ENCODE results near the gene ARHGAP26. TPM values are rescaled to one million over a fixed set of nuclear protein-coding genes. Genes with fewer than 3 reads are reported as not detected.

ARHGAP26 gene
- total RNA-seq, 1 experiment from 2014 or later: 19.6 TPM

- no peak for DNase-seq (ENCODE audit: low spot score)
Observed at GRCh38 chr5:142872217-142872616, 102.0 kb downstream of the ARHGAP26 start.

DNA sequence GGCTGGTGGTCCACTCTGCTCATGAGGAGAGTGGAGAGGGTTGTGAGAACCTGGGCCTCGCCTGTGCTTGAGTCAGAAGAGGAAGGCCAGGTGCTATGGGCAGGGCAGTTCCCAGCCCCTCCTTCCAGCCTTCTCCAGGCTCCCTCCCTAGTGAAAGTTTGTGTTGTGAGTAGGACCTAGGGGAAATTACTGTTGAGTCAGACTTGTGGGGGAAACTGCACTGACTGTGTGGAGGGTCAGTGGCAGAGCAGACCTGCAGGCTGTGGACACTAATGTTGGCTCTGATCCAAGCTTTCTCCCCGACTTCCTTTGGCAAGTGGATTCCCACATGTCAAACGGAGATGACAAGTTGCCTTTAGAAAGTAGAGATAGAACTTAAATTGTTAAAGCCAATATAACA is 102.6 kb downstream of the ARHGAP26 start:
- peak; percentile 68 for DNase-seq (ENCODE audit: low spot score)

DNA sequence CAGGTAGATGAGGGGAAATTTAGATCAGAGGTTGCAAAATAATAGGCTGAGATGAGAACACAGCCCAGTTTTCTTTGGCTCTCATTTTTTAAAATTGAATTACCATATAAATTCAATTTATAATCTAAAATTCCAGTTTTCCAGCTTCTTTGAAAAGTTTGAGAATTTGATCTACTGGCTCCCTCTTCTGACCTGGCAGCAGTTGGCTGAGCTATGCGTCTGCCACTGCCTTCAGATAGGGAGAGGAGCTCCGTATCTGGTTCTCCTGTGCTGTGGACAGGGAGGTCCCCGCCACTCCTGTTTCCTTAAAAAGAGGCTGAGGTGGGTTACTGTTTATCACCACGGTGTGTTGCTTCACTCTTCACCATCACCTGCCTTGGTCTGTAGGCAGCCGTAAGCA is 103.7 kb downstream of the ARHGAP26 start:
- DNase-seq (ENCODE audit: low spot score): no peak

- peak; percentile 96 for DNase-seq (ENCODE audit: low spot score)
Observed at GRCh38 chr5:142874540-142874939, 104.4 kb downstream of the ARHGAP26 start.

GRCh38 chr5:142875936-142876335 is 105.8 kb downstream of the ARHGAP26 start:
- DNase-seq (ENCODE audit: low spot score): no peak

DNA sequence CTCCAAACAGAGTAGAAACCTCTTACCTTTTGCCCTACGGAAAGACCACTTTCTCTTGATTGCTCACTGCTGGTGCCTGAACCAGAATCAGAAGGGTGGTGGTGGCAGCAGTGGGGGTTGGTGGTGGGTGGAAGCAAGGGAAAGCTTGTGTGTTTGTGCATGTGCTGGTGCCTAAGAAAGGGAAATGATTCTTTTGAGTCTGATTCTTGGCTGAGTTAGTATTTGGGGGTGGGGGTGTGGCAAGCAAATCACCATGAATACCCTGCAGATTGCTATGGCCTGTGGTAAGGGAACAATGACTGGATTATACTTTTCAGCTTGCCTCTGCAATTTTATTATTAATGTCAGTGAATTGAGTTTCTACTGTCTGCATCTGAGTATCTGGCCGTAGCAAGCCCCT is 106.6 kb downstream of the ARHGAP26 start:
- no peak for DNase-seq (ENCODE audit: low spot score)

DNA sequence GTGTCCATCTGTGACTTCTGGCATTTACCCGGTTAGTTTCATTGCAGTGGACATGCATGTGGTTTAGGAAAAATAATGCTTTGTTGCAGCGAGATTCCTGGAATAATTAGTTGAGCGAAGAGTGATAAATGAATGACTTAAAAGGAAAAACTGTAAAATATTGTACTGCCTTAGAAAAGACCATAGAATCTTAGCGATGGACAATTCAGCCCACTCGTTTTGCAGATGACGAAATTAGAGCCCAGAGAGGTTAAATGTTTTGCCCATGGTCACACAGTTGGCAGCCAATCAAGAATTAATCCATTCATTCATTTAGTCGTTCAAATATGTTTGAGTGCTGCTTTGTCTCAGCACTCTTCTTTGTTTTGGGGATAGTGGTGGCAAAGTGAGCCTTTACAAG is 107.9 kb downstream of the ARHGAP26 start:
- DNase-seq (ENCODE audit: low spot score): no peak

- no peak for DNase-seq (ENCODE audit: low spot score)
Observed at GRCh38 chr5:142878638-142879037, 108.5 kb downstream of the ARHGAP26 start.

DNA sequence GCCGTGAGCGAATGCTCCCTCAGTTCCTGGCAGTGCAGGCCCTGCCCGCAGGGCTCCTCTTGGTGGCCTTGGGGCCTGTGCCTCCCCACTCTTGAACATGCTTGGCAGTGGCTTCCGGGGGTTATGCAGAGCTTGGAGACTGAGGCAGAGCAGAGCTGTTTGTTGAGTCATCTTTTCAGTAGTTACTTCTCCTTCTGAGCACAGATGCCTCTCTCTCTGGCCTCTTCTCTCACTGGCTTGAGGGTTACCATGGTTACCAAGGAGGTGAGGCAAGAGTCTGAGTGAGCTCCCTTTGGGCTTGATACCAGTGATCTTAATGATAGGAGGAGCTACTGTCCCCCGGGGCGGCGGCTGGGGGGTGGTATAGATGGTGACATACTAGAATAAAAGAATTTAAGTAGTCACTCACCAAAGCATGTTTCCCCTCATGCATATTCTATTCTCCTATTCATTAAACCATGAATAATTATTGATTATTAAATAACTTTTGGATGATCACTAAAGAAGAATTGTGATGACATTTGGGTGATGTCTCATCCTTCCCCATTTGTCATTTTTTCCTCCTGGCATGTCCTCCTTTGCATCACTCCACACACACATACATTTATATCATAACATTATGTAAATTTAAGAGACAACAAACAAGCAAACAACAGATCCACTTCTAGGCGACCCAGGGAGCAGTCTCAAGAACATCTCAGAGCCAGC is 111.1 kb downstream of the ARHGAP26 start:
- DNase-seq (ENCODE audit: low spot score): peak; percentile 0

GRCh38 chr5:142881784-142882126 is 111.6 kb downstream of the ARHGAP26 start:
- peak; percentile 0 for DNase-seq (ENCODE audit: low spot score)

DNA sequence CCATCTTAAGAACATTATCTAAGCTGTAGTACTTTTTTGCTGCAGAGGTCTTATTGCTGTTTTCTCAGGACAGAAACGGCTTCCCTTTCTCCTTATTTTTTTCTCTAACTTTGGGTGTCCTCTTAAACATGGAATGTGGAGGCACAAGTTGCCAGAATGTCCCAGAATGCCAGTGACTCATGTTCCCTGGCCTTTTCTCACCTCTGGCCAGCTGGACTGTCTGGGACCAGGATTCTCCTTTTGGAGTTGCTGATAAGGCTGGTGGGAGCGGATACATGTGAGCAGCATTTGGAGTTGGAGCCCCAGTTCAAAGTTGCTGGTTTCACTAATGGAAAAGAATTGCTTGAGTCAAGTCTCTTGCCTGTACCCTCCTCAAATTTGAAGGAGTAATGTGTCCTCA is 112.8 kb downstream of the ARHGAP26 start:
- no peak for DNase-seq (ENCODE audit: low spot score)

DNA sequence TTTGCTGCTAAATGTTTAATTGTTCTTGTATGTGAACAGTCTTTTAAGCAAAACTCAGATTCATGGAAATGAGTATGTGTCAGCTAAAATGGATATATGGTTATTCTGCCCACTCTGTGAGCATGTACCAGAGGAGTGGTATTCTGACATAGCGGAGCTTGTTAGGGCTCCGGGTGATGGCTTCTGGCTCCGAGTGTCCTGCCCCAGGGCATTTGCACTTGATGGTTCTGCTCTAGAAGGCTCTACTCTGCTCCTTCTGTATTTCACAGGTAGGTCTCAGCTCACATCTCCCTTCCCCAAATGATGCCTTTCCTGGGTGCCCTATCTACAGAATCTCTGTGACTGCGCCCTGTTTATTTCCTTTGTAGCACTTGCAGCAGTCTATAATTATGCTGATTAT is 113.3 kb downstream of the ARHGAP26 start:
- peak; percentile 0 for DNase-seq (ENCODE audit: low spot score)

- peak; percentile 0 for DNase-seq (ENCODE audit: low spot score)
Observed at GRCh38 chr5:142884029-142884428, 113.9 kb downstream of the ARHGAP26 start.

DNA sequence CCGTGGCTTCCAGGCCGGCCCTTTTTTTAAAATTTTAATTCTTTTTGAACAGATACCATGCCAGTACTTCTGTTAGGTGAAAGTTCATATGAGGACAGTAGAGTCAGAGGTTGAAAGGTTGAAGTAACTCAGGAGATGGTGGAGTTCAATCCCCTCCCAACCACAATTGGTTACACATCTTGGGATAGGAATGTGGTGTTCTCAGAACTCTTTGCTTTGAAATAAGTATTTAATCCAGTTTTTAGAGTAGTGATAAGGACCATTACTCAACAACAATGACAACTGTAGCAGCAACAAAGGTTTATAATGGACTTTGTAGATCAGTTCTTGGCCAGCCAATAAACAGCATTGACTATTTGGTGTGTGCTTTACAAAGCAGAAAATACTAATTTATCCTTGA is 116.0 kb downstream of the ARHGAP26 start:
- DNase-seq (ENCODE audit: low spot score): peak; percentile 0

DNA sequence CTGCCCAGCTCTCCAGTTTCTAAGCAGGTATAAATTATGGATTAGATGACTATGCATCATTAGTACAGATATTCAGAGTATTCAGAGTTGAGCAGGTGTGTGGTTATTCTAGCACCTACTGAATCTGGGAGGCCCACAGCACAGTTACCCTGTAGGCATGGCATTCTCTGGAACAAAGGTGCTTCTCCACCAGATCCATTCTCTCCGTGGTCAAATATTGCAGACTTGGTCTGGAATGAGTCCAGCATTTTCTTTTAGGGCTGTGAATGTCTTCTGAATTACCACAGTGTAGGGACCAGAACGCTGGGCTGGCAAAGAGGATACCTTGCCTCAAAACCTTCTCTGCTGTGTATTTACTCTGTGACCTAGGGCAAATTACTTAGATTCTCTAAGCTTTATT is 116.8 kb downstream of the ARHGAP26 start:
- DNase-seq (ENCODE audit: low spot score): peak; percentile 40

DNA sequence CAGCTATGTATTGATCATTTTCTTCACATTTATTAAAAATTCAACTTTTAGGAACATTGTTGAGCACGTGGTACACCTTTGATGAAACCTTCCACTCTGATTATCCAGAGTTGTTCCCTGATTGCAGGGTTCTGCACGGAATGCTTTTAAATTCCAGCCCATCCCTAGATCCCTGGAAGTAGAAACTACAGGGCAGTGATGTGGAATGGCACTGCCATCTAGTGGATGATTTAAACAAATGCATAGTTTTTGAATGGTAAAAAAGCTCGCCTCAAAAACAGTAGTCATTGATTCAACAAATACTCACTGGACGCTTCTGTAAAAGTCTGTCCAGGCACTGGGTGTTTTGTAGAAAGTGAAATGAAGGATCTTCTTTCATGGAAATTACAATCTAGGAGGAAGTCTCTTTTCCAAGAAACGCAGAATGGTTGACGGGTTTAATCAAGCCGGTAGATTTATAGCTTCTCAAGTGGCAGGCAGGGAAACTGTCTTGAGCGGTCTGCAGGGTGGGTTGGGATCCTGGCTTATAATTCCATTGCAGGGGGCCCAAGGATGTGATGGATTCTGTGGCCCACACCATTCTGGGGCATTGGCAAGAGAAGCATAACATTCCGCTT is 118.4 kb downstream of the ARHGAP26 start:
- DNase-seq (ENCODE audit: low spot score): peak; percentile 80

GRCh38 chr5:142892021-142892420 is 121.8 kb downstream of the ARHGAP26 start:
- DNase-seq (ENCODE audit: low spot score): peak; percentile 0

- DNase-seq (ENCODE audit: low spot score): no peak
Observed at GRCh38 chr5:142894315-142894714, 124.1 kb downstream of the ARHGAP26 start.

GRCh38 chr5:142894749-142895148 is 124.6 kb downstream of the ARHGAP26 start:
- DNase-seq (ENCODE audit: low spot score): no peak

DNA sequence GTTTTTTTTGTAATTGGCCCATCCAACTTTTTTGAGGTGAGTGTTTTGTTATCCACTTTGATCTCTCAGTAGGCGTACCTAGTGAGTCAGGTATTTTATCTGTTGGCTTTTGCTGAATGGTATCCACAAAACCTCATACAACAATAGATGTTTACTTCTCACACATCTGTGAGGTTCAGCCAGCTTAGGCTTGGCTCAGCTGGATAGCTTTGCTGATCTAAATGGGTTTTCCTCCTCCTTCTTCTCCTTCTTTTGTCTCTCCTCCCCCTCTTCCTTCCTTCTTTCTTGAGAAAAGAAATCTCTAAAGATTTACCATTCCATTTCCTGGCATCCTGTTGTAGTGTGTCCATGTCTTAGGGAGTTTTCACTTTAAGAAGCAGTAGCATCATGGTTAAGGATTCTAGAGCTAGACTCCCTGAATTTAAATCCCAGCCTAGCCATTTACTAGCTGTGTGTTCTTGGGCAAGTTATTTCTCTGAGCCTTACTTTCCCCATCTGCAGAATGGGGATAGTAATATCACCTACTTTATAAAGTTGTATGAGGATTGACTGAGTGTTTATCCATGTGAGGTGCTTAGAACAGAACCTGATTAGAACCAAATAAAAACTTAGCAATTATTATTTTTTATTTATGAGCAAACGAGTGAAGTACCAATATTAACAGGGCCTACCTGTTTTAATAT is 126.3 kb downstream of the ARHGAP26 start:
- DNase-seq (ENCODE audit: low spot score): no peak

DNA sequence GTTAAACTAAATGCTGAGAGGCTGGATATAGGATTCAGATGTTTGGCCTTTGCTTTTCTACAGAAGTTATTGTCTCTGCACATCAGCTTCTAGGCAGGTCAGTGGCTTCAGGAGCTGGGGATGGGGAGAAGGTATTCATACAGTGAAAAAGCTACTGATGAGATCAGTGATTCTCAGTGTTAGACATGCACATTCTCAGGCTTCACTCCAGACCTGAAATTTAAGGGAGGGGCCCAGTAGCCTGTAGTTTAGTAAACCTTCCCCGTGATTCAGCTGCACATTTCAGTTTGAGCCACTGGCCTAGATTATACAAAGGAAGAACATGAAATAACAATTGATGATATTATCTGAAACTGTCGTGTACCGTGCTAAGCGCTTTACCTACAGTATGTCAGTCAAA is 127.2 kb downstream of the ARHGAP26 start:
- no peak for DNase-seq (ENCODE audit: low spot score)

DNA sequence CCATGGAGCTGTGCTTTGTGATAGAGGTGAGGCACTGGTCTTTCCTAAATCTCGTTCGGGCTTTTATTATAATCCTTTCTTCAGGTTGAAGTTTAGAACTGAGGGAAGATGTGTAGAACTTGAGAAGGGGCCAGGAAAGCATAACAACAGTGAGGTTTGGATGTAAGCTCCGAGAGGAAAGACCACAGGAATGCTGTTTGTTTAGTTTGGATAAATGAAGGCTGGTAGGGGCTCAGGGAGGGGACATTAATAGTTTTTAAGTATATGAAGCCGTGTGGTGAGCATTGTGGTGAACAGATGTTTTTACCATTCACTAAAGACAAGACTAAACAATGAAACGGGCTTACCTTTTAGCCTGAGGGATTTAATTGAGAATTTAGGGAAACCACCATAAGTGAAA is 130.8 kb downstream of the ARHGAP26 start:
- DNase-seq (ENCODE audit: low spot score): no peak
